Stimulated activated CD8-positive, alpha-beta memory T cell treated with anti-CD3 and anti-CD28 coated beads, Interleukin-4, amount 100 ng/mL, for 4 hours (primary cell): ENCODE results near the gene RASSF5.
"Not testable (repeated sequence)": the region's sequence is repeated elsewhere in the genome, so short reads cannot be mapped to it uniquely, and the experiment has no call there.

Source experiments
- DNase-seq, 2 donors: peaks; one replicate each; pipeline ENCODE4 v3.0.0-alpha.2; 2020; ENCODE audit warnings: low read depth in 2 of 2, low spot score in 1 of 2

Gene RASSF5

DNA sequence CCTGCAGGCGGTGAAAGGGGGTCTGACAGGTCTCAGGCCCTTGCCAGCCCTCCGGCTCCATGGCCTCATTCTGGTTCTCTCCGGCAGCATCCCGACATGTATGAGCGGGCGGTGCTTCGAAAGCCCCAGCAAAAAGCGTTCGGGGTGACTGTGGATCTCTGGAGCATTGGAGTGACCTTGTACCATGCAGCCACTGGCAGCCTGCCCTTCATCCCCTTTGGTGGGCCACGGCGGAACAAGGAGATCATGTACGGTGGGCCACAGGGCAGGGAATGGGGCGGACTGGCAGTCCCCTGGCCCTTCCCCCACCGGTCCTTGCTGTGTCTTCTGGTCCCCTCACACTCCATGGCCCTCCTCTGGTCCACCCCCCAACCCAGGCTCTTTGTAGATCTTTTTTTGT lies 30.7 kb upstream of the RASSF5 start:
- DNase-seq: no peak

DNA sequence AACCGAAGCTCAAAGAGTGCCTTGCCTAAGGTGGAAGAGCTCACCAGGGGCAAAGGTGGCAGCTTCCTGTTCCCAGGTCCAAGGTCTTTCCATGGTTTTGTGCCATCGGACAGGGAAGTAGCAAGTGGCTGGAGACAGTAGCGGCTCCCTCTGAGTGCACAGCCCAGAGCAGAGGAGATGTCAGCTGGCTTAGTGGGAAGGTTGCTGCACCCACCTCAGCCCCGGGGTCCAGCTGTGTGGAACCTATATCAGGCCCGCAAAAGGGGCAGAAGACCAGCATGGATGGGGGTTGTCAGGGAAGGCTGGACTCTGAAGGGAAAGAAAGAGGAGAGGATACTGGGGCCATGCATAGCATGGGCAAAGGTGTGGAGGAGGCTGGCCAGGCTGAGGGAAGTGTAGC lies 30.2 kb upstream of the RASSF5 start:
- DNase-seq: no peak

DNA sequence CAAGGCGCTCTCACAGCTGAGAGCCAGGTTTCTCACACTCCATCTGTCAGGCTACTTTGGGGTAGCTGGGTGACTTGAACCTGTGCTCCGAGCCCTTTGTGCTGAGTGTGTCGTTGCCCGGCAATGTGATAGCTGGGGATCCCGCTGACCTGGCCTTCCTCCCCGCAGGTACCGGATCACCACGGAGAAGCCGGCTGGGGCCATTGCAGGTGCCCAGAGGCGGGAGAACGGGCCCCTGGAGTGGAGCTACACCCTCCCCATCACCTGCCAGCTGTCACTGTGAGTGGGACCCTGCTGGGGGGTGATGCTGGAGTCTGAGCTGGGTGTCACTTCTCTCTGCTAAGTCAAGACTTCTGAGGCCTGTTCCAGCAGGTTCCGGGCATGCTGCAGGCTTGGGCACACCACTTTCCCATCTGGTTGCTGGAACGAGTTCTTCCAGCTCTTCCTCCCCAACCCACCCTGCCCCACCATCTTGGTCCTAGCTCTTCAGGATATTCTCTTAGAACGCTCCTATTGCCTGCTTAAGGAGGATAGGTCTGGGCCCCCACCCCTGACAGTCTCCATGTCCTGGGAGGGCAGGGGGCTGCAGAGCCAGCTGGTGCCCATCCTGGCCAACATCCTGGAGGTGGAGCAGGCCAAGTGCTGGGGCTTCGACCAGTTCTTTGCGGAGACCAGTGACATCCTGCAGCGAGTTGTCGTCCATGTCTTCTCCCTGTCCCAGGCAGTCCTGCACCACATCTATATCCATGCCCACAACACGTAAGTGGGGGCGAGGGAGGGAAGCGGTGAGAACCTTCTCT lies 29.6 kb upstream of the RASSF5 start:
- DNase-seq: no peak

DNA sequence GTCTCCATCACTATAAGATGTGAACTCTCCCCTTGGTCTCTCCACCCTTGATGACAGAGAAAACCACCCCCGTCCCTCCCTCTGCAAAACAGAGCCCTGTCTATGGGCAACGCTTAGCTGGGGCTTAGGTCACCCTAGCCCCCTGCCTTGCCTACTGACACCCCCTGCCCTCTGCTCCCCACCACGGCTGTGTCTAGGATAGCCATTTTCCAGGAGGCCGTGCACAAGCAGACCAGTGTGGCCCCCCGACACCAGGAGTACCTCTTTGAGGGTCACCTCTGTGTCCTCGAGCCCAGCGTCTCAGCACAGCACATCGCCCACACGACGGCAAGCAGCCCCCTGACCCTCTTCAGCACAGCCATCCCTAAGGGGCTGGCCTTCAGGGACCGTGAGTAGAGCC lies 28.6 kb upstream of the RASSF5 start:
- no peak for DNase-seq

DNA sequence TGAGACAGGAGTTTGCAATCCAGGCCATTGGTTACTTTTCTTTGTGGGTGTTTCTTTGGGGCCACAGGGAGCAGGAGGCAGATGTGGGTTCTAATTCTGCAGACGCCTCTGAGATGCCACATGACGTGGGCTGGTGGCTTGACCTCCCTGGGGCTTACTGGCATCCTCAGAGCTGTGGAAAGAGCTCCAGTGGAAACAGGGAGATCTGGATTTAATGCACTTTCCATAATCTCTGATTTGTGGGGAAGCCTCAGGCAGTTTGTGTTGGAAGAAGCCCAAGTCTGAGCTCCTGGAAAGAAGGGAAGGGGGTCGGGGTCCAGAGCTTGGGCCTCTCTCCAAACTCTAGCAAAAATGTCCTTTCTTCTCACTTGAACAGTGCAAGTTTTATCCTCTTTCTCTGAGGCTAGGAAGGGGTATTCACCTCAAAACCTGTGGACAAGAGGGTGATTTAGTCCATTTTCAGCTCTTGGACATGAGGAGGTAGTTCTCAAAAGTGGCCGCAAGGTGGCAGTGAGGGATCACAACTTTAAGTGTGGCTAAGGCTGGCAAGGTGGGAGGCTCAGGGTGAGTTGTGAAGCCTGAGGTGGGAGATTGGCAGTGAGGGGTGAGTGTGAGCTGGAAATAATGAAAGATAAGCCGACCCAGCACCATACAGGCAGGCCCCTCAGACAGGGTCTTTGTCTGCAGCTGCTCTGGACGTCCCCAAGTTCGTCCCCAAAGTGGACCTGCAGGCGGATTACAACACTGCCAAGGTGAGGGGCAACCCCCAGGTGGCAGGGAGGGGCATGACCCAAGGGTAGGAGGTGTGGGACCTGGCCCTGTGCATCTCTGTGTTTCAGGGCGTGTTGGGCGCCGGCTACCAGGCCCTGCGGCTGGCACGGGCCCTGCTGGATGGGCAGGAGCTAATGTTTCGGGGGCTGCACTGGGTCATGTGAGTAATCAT lies 27.9 kb upstream of the RASSF5 start:
- DNase-seq: peak in 1 of 2 donors; percentile 50

DNA sequence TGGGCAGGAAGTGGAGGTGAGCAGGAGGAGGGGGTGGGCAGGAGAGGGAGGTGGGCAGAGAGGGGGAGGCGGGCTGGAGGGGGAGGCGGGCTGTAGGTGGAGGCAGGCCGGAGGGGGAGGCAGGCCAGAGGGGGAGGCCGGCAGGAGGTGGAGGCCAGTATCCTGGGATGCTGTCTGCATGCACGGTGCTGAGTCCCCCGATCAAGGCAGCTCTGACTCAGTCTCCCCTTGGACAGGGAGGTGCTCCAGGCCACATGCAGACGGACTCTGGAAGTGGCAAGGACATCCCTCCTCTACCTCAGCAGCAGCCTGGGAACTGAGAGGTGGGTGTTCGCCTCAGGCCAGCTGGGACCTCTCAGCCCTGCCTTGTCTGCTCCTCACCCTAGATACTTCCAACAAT lies 27.1 kb upstream of the RASSF5 start:
- no peak for DNase-seq

DNA sequence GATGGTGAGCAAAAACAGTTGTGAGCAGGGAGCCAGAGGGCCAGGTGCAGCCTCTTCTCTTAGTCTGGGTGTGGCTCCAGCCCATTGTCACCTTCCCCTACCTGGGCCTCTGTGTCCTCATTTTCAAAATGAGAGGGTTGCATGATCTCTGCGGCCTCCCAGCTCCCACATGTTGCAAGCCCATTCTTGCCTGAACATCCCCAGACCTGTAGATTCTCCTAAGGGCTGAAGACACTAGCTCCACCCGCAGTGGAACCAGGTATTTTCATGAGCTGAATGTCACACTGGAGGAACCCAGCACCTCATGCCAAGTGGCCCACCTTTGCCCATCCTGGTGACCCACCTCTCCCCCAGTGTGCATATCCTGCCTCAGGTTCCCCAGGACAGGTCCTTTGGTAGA lies 24.7 kb upstream of the RASSF5 start:
- DNase-seq: no peak

DNA sequence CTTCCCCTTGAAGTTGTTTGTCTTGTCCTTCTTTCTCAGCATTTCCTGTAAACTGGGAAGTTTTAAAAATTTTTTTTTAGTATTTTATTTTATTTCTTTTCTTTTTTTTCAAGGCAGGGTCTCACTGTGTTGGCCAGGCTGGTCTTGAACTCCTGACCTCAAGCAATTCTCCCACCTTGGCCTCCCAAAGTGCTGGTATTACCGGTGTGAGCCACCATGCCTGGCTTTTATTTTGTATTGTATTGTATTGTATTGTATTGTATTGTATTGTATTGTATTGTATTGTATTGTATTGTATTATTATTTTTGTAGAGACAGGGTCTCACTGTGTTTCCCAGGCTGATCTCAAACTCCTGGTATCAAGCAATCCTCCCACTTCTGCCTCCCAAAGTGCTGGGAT lies 23.5 kb upstream of the RASSF5 start:
- DNase-seq: not testable (repeated sequence)

DNA sequence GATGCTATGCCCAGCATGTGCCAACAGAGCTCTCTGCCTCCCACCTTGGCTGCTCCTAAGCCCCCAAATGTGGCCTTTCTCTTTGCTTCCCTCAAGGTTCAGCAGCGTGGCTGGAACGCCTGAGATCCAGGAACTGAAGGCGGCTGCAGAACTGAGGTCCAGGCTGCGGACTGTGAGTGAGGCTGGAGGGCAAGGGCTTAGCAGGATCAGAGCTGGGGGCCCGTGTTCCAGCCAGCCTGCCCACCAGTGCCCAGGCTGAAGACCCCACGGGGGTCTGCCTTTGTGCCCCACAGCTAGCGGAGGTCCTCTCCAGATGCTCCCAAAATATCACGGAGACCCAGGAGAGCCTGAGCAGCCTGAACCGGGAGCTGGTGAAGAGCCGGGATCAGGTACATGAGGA lies 22.4 kb upstream of the RASSF5 start:
- DNase-seq: no peak

DNA sequence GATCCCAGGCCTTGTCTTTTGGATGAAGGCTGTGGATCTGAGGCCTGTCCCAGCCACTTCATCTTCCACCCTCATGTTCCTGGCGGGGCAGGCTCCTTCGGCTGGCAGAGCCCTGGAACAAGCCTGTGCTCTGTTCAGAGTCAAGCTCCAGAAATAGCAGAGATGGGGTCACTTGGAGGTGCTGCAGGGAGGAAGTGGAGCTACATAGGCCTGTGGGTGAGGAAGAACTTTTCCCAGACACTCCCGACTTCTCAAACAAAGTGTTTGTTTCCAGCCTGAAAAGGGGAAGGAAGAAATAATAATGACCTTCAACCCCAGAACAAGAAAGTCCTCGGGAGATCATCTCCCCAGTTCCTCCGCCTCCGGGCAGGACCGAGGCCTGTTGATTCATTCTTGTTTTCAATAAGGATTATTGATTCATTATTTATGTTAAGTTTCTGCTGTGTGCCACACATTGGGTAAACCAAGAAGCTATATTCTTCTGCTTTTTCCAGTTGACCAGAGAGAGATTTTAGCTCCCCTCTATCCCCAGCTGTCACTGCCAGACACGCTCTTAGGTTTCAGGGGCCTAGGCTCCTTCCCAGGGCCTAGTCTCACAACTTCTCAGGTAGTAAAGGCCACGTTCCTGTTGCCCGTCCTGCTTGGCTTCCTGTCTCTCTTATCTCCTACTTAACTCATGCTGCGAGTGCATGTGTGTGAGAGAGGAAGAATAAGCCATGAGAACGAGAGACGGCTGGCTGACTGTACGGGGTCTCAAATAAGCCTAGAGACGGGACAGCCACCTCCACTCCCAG lies 20.1 kb upstream of the RASSF5 start:
- no peak for DNase-seq

DNA sequence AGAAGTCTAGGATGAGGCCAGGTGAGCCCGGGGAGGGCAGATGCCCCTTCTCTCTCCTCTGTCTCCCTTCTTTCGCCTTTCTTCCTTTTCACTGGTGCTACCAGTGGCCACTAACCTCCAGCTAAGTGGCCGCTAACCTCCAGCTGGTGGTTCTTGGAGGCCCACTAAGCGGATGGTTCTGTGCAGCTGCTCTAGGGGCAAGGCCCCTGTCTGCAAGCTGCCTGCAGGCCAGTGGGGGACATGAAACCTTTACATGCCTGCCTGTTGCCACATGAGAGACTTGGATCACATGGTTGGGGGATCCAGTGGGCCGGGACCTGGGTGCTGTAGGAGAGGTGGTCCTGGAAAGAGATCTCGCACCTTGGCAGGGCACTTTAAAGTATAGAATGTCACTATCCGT lies 19.4 kb upstream of the RASSF5 start:
- no peak for DNase-seq

DNA sequence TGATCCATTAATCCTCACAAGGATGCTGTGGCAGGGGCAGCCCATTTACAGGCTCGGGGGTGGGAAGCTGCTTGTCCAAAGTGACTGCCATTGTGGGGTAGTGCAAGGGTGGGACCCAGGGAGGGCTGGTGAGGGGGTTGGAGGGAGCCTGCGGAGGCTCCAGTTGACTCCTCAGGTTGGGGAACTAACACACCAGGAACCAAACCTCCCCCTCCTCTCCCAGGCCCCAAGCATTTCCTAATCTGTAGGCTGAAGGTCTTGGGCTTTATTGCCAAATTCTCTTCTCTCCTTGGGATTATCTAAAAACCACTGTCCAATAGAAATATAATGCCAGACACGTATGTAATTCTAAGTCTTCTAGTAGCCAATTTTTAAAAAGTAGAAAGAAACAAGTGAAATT lies 18.9 kb upstream of the RASSF5 start:
- no peak for DNase-seq

DNA sequence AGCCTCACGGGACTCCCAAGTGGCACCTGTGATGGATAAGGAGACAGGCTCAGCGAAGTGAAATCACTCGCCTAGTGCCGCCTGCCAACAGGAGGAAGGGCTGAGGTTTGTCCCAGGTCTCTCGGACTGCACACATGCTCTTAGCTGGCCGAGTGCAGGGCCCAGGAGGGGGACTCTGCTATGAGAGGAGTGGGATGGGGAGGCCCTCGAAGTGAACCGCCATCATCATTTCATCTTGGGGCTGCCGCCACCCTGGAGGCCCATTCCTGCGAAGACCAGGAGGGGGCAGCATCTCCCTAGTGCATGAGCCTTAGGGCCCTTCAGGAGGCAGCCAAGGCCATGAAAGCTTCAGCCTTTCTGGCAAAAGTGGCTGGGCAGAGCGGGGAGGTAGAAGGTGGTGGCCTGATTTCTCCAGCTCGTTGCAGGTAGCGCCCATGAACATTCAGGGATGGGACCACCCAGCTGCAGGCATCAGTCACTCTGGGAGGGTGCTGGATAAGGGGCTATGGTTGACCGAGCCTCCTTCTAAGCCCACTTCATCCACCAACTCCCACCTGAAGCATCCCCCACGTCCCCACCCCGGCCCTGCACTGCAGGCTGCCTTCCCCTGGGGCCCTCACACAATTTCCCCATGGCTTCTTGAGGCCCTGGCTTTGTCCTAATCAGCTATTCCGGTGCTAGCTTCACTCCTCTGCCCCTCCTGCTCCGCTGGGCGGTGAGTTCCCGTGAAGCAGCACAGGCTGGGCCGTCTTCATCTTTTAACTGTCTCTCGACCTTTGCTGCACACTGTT lies 17.2 kb upstream of the RASSF5 start:
- DNase-seq: peak in 1 of 2 donors; percentile 62

DNA sequence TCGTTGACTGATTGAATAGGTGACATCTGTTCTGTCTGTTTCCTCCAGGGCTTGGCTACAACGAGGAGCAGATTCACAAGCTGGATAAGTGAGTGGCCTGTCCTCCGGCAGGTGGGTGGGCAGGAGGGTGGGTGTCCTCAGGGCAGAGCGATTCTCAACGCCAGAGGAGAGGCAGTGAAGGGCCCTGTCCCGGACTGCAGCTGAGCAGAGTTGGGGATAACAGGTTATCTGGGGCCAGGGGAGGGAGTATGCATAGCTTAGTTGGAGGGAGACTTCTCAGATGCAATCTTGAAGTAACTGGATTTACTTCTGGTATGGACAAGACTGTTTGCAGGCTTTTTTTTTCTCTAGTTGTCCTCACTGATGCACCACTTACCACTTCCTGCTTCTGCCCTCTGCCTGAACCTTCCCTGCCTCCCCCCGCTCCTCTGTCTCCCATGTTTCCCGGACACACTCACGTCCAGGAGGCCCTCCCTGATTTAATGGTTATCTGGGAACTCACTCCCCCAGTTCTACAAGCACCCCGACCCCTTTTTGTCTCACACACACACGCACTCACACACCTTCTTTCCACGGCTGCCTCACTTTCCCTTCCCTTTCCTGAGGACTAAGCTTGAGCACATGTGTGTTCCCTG lies 16.4 kb upstream of the RASSF5 start:
- no peak for DNase-seq

DNA sequence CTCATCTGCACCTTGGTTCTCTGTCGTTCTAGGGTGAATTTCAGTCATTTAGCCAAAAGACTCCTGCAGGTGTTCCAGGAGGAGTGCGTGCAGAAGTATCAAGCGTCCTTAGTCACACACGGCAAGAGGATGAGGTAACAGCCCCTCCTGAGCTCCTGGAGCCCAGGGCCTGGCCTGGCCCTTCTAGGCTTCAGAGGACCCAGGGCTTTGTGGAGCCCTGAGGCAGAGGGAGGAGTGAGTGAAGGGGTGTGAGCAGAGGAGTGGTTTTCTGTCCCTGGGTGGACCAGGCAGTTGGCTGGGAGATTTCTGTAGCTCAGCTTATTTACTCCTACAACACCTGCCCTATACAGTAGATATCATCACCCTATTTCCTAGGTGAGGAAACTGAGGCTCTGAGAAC lies 15.7 kb upstream of the RASSF5 start:
- DNase-seq: no peak

DNA sequence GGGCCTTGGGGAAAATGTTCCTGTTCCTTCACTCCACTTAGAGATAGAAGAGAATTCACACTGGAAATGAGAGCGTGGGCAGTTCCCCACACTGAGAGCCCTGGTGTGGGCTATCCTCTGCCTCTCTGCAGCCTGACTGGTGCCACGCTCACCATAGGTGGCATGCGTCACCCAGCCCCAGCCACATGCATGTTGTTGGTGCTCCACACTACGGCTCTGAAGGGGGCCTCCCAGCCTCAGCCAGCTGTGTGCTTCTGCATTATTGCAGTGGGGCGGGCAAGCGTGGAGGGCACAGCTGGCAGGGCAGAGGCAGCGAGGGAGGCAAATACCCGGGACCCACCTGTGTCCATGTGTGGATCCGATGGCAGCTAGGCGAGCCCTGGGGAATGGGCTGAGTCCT lies 14.7 kb upstream of the RASSF5 start:
- no peak for DNase-seq

DNA sequence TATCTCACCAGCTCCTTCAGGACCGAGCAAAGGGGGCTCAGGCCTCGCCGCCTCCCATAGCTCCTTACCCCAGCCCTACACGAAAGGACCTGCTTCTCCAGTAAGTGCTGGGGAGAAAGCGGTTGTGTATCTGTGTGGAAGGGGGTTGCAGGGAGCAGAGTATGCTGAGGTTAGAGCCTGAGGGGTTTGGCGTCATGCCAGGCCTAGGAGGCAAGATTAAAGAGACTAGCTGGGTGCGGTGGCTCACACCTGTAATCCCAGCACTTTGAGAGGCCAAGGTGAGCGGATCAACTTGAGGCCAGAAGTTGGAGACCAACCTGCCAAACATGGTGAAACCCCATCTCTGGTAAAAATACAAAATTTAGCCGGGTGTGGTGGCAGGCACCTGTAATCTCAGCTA lies 14.1 kb upstream of the RASSF5 start:
- no peak for DNase-seq

DNA sequence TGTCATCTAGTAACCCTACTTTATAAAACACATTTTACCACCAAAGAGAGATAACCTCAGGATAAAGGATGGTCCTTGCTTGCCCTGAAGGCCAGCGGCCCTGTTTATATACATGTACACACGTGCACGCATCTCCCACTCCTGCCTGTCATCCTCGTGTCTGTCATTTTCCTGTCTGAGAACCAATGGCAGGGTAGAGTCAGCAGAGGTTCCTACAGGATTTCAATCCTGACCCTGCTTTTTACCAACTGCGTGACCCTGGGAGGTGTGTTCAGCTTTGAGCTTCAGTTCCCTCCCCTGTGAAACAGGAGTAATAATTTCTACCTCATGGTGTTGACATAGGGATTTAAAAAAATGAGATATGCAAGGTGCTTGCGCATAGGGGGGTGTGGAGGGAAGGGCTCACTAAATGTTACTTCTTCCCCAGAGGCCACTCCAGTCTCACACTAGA lies 12.3 kb upstream of the RASSF5 start:
- DNase-seq: no peak

DNA sequence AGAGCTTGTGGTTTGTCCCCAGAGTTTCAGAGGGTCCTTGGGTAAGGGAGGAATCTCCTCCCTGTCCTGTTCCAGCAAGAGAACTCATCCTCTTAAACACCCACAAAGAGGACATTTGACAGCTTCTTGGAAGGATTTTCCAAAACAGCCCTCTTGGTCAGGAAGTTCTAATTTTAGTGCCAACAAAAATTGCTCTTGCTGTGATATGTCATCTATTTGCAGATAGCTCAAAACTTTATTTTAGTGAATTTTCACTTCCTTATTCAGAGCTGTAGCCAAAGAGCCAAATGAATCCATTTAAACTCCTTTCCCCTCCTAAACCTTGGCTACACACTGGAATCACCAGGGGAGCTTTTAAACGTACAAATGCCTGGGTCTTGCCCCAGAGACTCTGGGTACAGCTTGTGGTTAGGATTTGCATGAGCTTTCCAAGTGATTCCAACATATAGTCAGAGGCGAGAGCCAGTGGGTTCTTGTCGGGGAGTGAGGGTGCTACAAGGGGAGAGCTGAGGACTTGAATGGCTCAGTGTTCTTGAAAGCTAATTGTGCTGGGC lies 11.8 kb upstream of the RASSF5 start:
- no peak for DNase-seq
